H9 (cell line): Measurements from ENCODE around the gene C4orf17. TPM values are rescaled to one million over a fixed set of nuclear protein-coding genes. Genes with fewer than 3 reads are reported as not detected.

Source experiments
- DNase-seq: peaks from one replicate; pipeline ENCODE4 v3.0.0-alpha.2; 2017
- H2AFZ ChIP-seq: one replicate; pipeline ENCODE4 v1.6.1; 2013; ENCODE audit warnings: mild to moderate bottlenecking, low read length, control low read depth, moderate library complexity
- H2AK5ac ChIP-seq: 2 replicates; pipeline ENCODE4 v1.6.1; 2013; ENCODE audit warnings: low read length, control low read depth, mixed read lengths; ENCODE audit not compliant: insufficient read length
- H2BK120ac ChIP-seq: one replicate; pipeline ENCODE4 v1.6.1; 2013; ENCODE audit warnings: low read depth, mild to moderate bottlenecking, low read length, control low read depth, inconsistent platforms; ENCODE audit not compliant: poor library complexity, severe bottlenecking
- H2BK12ac ChIP-seq: 2 replicates; pipeline ENCODE4 v1.6.1; 2013; ENCODE audit warnings: low read length, control low read depth, mixed read lengths, low read depth; ENCODE audit not compliant: insufficient read length
- H2BK15ac ChIP-seq: 2 replicates; pipeline ENCODE4 v1.6.1; 2013; ENCODE audit warnings: low read depth, low read length, control low read depth
- H2BK20ac ChIP-seq: one replicate; pipeline ENCODE4 v1.6.1; 2013; ENCODE audit warnings: low read depth, mild to moderate bottlenecking, low read length, control low read depth, inconsistent platforms; ENCODE audit not compliant: poor library complexity, severe bottlenecking
- H2BK5ac ChIP-seq: 2 replicates; pipeline ENCODE4 v1.6.1; 2013; ENCODE audit warnings: low read length, control low read depth, mixed read lengths; ENCODE audit not compliant: insufficient read length
- H3K14ac ChIP-seq: 2 replicates; pipeline ENCODE4 v1.6.1; 2013; ENCODE audit warnings: low read length, control low read depth; ENCODE audit not compliant: insufficient read depth
- H3K18ac ChIP-seq: 2 replicates; pipeline ENCODE4 v1.6.1; 2013; ENCODE audit warnings: low read depth, mild to moderate bottlenecking, mixed read lengths, low read length, control low read depth; ENCODE audit not compliant: insufficient read length
- H3K23ac ChIP-seq: 2 replicates; pipeline ENCODE4 v1.6.1; 2013; ENCODE audit warnings: low read length, control low read depth, mixed read lengths, low read depth; ENCODE audit not compliant: insufficient read length
- H3K23me2 ChIP-seq: 2 replicates; pipeline ENCODE4 v1.6.1; 2013; ENCODE audit warnings: low read depth, mild to moderate bottlenecking, mixed read lengths, low read length, control low read depth; ENCODE audit not compliant: insufficient read length, poor library complexity, severe bottlenecking
- H3K27ac ChIP-seq: 2 replicates; pipeline ENCODE4 v1.5.1; 2013; ENCODE audit warnings: low read length, control low read depth, mixed read lengths, low read depth; ENCODE audit not compliant: insufficient read length
- H3K27me3 ChIP-seq: 2 replicates; pipeline ENCODE4 v1.6.1; 2013; ENCODE audit warnings: low read length, control low read depth, inconsistent platforms; ENCODE audit not compliant: insufficient read depth
- H3K4ac ChIP-seq: 2 replicates; pipeline ENCODE4 v1.6.1; 2013; ENCODE audit warnings: low read depth, mild to moderate bottlenecking, control low read depth, inconsistent platforms, low read length, moderate library complexity
- H3K4me1 ChIP-seq: 2 replicates; pipeline ENCODE4 v1.6.1; 2013; ENCODE audit warnings: low read length, control low read depth, inconsistent platforms; ENCODE audit not compliant: insufficient read depth
- H3K4me2 ChIP-seq: 2 replicates; pipeline ENCODE4 v1.6.1; 2013; ENCODE audit warnings: low read length, control low read depth, mixed read lengths; ENCODE audit not compliant: insufficient read length, insufficient read depth
- H3K56ac ChIP-seq: 2 replicates; pipeline ENCODE4 v1.6.1; 2013; ENCODE audit warnings: low read depth, mild to moderate bottlenecking, mixed read lengths, low read length, control low read depth; ENCODE audit not compliant: insufficient read length
- H3K79me1 ChIP-seq: 2 replicates; pipeline ENCODE4 v1.6.1; 2013; ENCODE audit warnings: low read depth, mild to moderate bottlenecking, moderate library complexity, low read length, control low read depth, inconsistent platforms; ENCODE audit not compliant: insufficient read depth, poor library complexity, severe bottlenecking
- H3K79me2 ChIP-seq: 2 replicates; pipeline ENCODE4 v1.6.1; 2013; ENCODE audit warnings: low read length, control low read depth, inconsistent platforms; ENCODE audit not compliant: insufficient read depth
- H3K9ac ChIP-seq: 2 replicates; pipeline ENCODE4 v1.6.1; 2013; ENCODE audit warnings: low read length, control low read depth, mixed read lengths; ENCODE audit not compliant: insufficient read length; ENCODE audit errors: extremely low read depth
- H3K9me3 ChIP-seq: one replicate; pipeline ENCODE4 v1.6.1; 2013; ENCODE audit warnings: low read depth, low read length, inconsistent platforms; ENCODE audit not compliant: control insufficient read depth
- H3T11ph ChIP-seq: one replicate; pipeline ENCODE4 v1.6.1; 2013; ENCODE audit warnings: mild to moderate bottlenecking, low read length, control low read depth, inconsistent platforms
- H4K20me1 ChIP-seq: one replicate; pipeline ENCODE4 v1.6.1; 2013; ENCODE audit not compliant: control insufficient read depth, insufficient read length, insufficient read depth
- H4K5ac ChIP-seq: 2 replicates; pipeline ENCODE4 v1.6.1; 2013; ENCODE audit warnings: low read depth, mild to moderate bottlenecking, mixed read lengths, low read length, control low read depth; ENCODE audit not compliant: insufficient read length
- H4K8ac ChIP-seq: replicated peaks from 2 replicates; pipeline ENCODE4 v1.6.1; 2013; ENCODE audit warnings: low read length, control low read depth, mixed read lengths, low read depth; ENCODE audit not compliant: insufficient read length
- H4K91ac ChIP-seq: 2 replicates; pipeline ENCODE4 v1.6.1; 2013; ENCODE audit warnings: low read depth, mild to moderate bottlenecking, moderate library complexity, mixed read lengths, low read length, control low read depth; ENCODE audit not compliant: insufficient read length
- H3K27ac Mint-ChIP-seq, 3 experiments: 2 replicates in 2 of 3; 3 replicates in 1 of 3; pipeline ENCODE4 v1.8.0; 2020 to 2021; ENCODE audit warnings: mixed read lengths in 3 of 3, mild to moderate bottlenecking in 1 of 3, moderate library complexity in 1 of 3
- H3K27me3 Mint-ChIP-seq: 2 replicates; pipeline ENCODE4 v1.8.0; 2021; ENCODE audit warnings: low read depth, mild to moderate bottlenecking, moderate library complexity, mixed read lengths
- H3K36me3 Mint-ChIP-seq, 3 experiments: 2 replicates in 2 of 3; 3 replicates in 1 of 3; pipeline ENCODE4 v1.8.0; 2020 to 2021; ENCODE audit warnings: low read depth in 3 of 3, mixed read lengths in 3 of 3; ENCODE audit not compliant: insufficient read depth in 1 of 3
- H3K4me1 Mint-ChIP-seq, 2 experiments: 2 replicates each; pipeline ENCODE4 v1.8.0; 2020; ENCODE audit warnings: mixed read lengths in 2 of 2
- H3K4me3 Mint-ChIP-seq, 2 experiments: 2 replicates in 1 of 2; 3 replicates in 1 of 2; pipeline ENCODE4 v1.8.0; 2020 to 2021; ENCODE audit warnings: mild to moderate bottlenecking in 2 of 2, mixed read lengths in 2 of 2, moderate library complexity in 1 of 2
- H3K9me3 Mint-ChIP-seq, 2 experiments: 2 replicates in 1 of 2; 3 replicates in 1 of 2; pipeline ENCODE4 v1.8.0; 2020; ENCODE audit warnings: mild to moderate bottlenecking in 2 of 2, mixed read lengths in 2 of 2, moderate library complexity in 1 of 2
- CTCF ChIP-seq: fragments of 200-600 bp; sonication (generic); conservative IDR thresholded peaks from 3 replicates; pipeline ENCODE4 v1.8.0; 2021; ENCODE audit warnings: antibody characterized with exemption, mild to moderate bottlenecking
- WGBS: extraction: QIAGEN DNeasy Blood & Tissue Kit; methylation state at CpG from one replicate; pipeline ENCODE4 v1.1.7; 2013; ENCODE audit warnings: missing lambda C conversion rate, low lambda C conversion rate, mixed read lengths; ENCODE audit not compliant: insufficient read length; ENCODE audit errors: extremely low coverage; 5-methylcytosine and 5-hydroxymethylcytosine counted together
- total RNA-seq: library from RNA; stranded (reverse); gene quantifications from 2 replicates; pipeline ENCODE4 v1.2.1, GENCODE V29; 2021

The C4orf17 gene
- total RNA-seq, 1 experiment from 2014 or later, result not detected

- Histone ChIP-seq H3K27ac (no peak overlapping the region), H3T11ph (no peak overlapping the region), H3K79me1 (no peaks in the 10 kb centered on the region), H3K27me3 (no peaks in the 10 kb centered on the region), H3K18ac (no peak overlapping the region), H3K23ac (no peak overlapping the region), H3K9me3 (peaks cover 19% of the 10 kb centered on the region), H2BK12ac (no peak overlapping the region), H3K56ac (no peak overlapping the region), H2BK5ac (no peak overlapping the region), H3K4me2 (no peak overlapping the region), H4K8ac (no peak overlapping the region), H3K4me1 (no peaks in the 10 kb centered on the region), H4K91ac (no peak overlapping the region), H3K9ac (no peak overlapping the region), H2BK120ac (no peak overlapping the region), H3K14ac (no peak overlapping the region), H3K4ac (no peak overlapping the region), H2AK5ac (no peak overlapping the region), H2AFZ (no peak overlapping the region), H3K23me2 (no peaks in the 10 kb centered on the region), H2BK20ac (no peak overlapping the region), H4K20me1 (no peaks in the 10 kb centered on the region), H4K5ac (no peak overlapping the region), H2BK15ac (no peak overlapping the region), H3K79me2 (no peaks in the 10 kb centered on the region)
- WGBS, result no CpG with 5 or more reads among the region's 4 CpGs
- H3K4me1 Mint-ChIP-seq, result no peaks in the 10 kb centered on the region
- no peak for DNase-seq
- no peak for TF ChIP-seq CTCF
- no peak overlapping the region for H3K4me3 Mint-ChIP-seq
- H3K9me3 Mint-ChIP-seq, result peaks cover 63 to 81% of the 10 kb centered on the region in 2 experiments
- H3K27ac Mint-ChIP-seq, result no peak overlapping the region
- H3K27me3 Mint-ChIP-seq, result peaks cover 5% of the 10 kb centered on the region
- peaks cover 8 to 53% (median 32%) of the 10 kb centered on the region in 3 experiments for H3K36me3 Mint-ChIP-seq
Measured at GRCh38 chr4:99490286-99490685, 20.5 kb upstream of the C4orf17 start.
